Endothelial cell (in vitro differentiated cells): ENCODE results near the gene PPP6R2. TPM values are rescaled to one million over a fixed set of nuclear protein-coding genes. Genes with fewer than 3 reads are reported as not detected.

Experiments
- DNase-seq: peaks from one replicate; pipeline ENCODE4 v3.0.0; 2021; ENCODE audit warnings: low spot score
- H3K27ac Mint-ChIP-seq: one replicate; pipeline ENCODE4 v1.8.0; 2021; ENCODE audit warnings: mixed read lengths, inconsistent platforms; ENCODE audit not compliant: unreplicated experiment
- H3K27me3 Mint-ChIP-seq: one replicate; pipeline ENCODE4 v1.8.0; 2021; ENCODE audit warnings: mild to moderate bottlenecking, moderate library complexity, mixed read lengths, inconsistent platforms; ENCODE audit not compliant: unreplicated experiment
- H3K36me3 Mint-ChIP-seq: one replicate; pipeline ENCODE4 v1.8.0; 2021; ENCODE audit warnings: mild to moderate bottlenecking, low read depth, mixed read lengths, inconsistent platforms; ENCODE audit not compliant: unreplicated experiment
- H3K4me1 Mint-ChIP-seq: one replicate; pipeline ENCODE4 v1.8.0; 2021; ENCODE audit warnings: mild to moderate bottlenecking, mixed read lengths, inconsistent platforms; ENCODE audit not compliant: unreplicated experiment
- H3K4me3 Mint-ChIP-seq: one replicate; pipeline ENCODE4 v1.8.0; 2021; ENCODE audit warnings: mild to moderate bottlenecking, mixed read lengths, inconsistent platforms; ENCODE audit not compliant: unreplicated experiment
- H3K9me3 Mint-ChIP-seq: one replicate; pipeline ENCODE4 v1.8.0; 2021; ENCODE audit warnings: mixed read lengths, inconsistent platforms; ENCODE audit not compliant: unreplicated experiment
- CTCF ChIP-seq: fragments of 200-600 bp; sonication (generic); IDR thresholded peaks from one replicate; pipeline ENCODE4 v1.5.0; 2021; ENCODE audit warnings: antibody characterized with exemption; ENCODE audit not compliant: unreplicated experiment
- total RNA-seq: library from RNA; stranded (reverse); fragmentation: NEBNext Ultra II Directional; extraction: Animal tissue kit (Norgen Biotek cat#: 25700); gene quantifications from one replicate; pipeline ENCODE4 v1.2.1, GENCODE V29; 2021; ENCODE audit not compliant: unreplicated experiment

Gene PPP6R2
- total RNA-seq, 1 donor from 2014 or later = 50.9 TPM

DNA sequence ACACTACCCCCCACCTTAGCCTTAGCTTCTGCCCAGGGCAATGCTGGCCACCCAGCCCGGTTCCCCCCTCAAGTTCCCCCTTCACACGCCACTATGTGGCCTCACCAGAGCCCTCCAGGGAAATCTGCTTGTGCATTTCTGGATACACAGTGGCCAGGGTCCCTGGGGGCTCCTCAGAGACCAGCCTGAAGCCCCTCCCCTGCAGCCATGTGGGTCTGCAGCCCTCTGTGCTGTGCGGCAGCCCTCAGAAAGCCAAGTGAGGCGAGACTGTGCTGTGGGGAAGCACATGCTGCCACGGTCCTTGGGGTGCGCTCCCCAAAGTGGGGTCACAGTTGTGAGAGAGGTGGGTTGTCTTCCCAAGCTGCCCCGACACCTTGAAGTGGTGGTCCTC is 33.5 kb upstream of the PPP6R2 start:
- no peak overlapping the region for H3K27ac Mint-ChIP-seq
- no peaks in the 10 kb centered on the region for H3K36me3 Mint-ChIP-seq
- TF ChIP-seq CTCF = no peak
- peaks cover 12% of the 10 kb centered on the region for H3K4me1 Mint-ChIP-seq
- no peaks in the 10 kb centered on the region for H3K9me3 Mint-ChIP-seq
- H3K4me3 Mint-ChIP-seq = no peak overlapping the region
- no peak for DNase-seq
- H3K27me3 Mint-ChIP-seq = peaks cover 4% of the 10 kb centered on the region

GRCh38 chr22:50310031-50310722 is 33.0 kb upstream of the PPP6R2 start:
- H3K4me1 Mint-ChIP-seq = peaks cover 12% of the 10 kb centered on the region
- no peak overlapping the region for H3K27ac Mint-ChIP-seq
- no peaks in the 10 kb centered on the region for H3K9me3 Mint-ChIP-seq
- DNase-seq = no peak
- no peak for TF ChIP-seq CTCF
- no peaks in the 10 kb centered on the region for H3K36me3 Mint-ChIP-seq
- H3K4me3 Mint-ChIP-seq = no peak overlapping the region
- H3K27me3 Mint-ChIP-seq = peaks cover 4% of the 10 kb centered on the region

DNA sequence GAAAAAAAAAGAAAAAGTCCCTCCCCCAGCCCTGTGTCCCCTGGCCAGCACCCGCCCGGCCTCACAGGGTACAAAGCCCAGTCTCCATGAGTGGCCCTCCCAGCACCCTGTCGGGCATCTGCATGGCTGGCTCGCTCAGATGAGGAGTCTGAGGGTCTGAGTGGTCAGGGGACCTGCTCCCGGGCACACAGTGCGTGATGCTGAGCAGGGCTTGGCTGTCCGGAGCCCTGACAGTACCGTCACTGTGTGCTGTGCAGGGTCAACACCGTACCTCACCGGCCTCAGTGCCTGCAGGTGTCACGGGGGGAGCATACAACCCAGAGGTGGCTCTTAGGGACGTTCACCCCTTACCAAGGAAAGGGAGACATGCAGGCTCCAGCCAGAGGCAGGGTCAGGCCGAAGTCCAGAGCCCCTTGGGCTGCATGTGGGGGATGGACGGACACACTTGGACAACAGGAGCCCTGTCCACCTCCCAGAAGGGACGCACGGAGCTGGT is 32.1 kb upstream of the PPP6R2 start:
- no peaks in the 10 kb centered on the region for H3K36me3 Mint-ChIP-seq
- TF ChIP-seq CTCF = no peak
- H3K27me3 Mint-ChIP-seq = peaks cover 3% of the 10 kb centered on the region
- no peak overlapping the region for H3K27ac Mint-ChIP-seq
- no peak for DNase-seq
- H3K9me3 Mint-ChIP-seq = no peaks in the 10 kb centered on the region
- H3K4me3 Mint-ChIP-seq = no peak overlapping the region
- H3K4me1 Mint-ChIP-seq = peaks cover 10% of the 10 kb centered on the region

- TF ChIP-seq CTCF = no peak
- no peaks in the 10 kb centered on the region for H3K9me3 Mint-ChIP-seq
- H3K4me3 Mint-ChIP-seq = no peak overlapping the region
- no peaks in the 10 kb centered on the region for H3K36me3 Mint-ChIP-seq
- peaks cover 3% of the 10 kb centered on the region for H3K27me3 Mint-ChIP-seq
- peaks cover 6% of the 10 kb centered on the region for H3K4me1 Mint-ChIP-seq
- no peak for DNase-seq
- H3K27ac Mint-ChIP-seq = no peak overlapping the region
Observed at GRCh38 chr22:50311606-50312351, 31.3 kb upstream of the PPP6R2 start.

DNA sequence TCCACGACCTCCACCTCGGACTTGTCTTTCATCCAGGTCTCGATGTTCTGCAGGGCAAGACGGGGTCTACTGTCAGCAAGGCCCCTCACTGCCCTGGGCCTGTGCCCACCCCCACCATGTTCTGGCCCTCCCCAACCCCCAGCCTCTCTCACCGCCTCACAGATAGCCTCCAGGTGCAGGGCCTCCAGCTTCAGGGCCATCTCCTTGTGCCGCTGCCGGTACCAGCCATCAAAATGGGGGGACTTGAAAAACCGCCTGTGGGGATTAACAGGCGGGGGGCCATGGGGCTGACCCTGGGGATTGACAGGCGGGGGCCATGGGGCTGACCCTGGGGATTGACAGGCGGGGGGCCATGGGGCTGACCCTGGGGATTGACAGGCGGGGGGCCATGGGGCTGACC is 30.8 kb upstream of the PPP6R2 start:
- Mint-ChIP-seq H3K36me3 (no peaks in the 10 kb centered on the region), H3K27ac (no peak overlapping the region), H3K9me3 (no peaks in the 10 kb centered on the region), H3K4me1 (peaks cover 6% of the 10 kb centered on the region), H3K4me3 (no peak overlapping the region), H3K27me3 (peaks cover 3% of the 10 kb centered on the region)
- no peak for DNase-seq
- no peak for TF ChIP-seq CTCF
